Activated T-cell treated with anti-CD3 and anti-CD28 coated beads, Interleukin-2, amount 50 U/mL, for 72 hours (primary cell): ENCODE data around the gene PRKD1. TPM values are rescaled to one million over a fixed set of nuclear protein-coding genes. Genes with fewer than 3 reads are reported as not detected.

Experiments
- ATAC-seq, 2 donors: fragments of 150-1000 bp; cut with Tn5 transposase; replicated peaks in 1 of 2; 2 replicates each; pipeline ENCODE4 v1.10.0; 2021; ENCODE audit warnings: moderate library complexity in 2 of 2, mild to moderate bottlenecking in 1 of 2
- DNase-seq, 2 donors: peaks; one replicate each; pipeline ENCODE4 v3.0.0; 2021 to 2022; ENCODE audit warnings: mixed read lengths in 1 of 2
- H3K27ac Mint-ChIP-seq: one replicate; pipeline ENCODE4 v1.8.0; 2022; ENCODE audit warnings: mild to moderate bottlenecking, moderate library complexity, mixed read lengths
- H3K27me3 Mint-ChIP-seq: one replicate; pipeline ENCODE4 v1.8.0; 2022; ENCODE audit warnings: low read depth, mixed read lengths
- H3K36me3 Mint-ChIP-seq, 2 donors: one replicate each; pipeline ENCODE4 v1.8.0; 2022; ENCODE audit warnings: mixed read lengths in 2 of 2, mild to moderate bottlenecking in 1 of 2; ENCODE audit not compliant: insufficient read depth in 2 of 2
- H3K4me1 Mint-ChIP-seq: one replicate; pipeline ENCODE4 v1.8.0; 2022; ENCODE audit warnings: low read depth, mixed read lengths
- H3K4me3 Mint-ChIP-seq, 2 donors: one replicate each; pipeline ENCODE4 v1.8.0; 2022; ENCODE audit warnings: mild to moderate bottlenecking in 2 of 2, mixed read lengths in 2 of 2, moderate library complexity in 2 of 2
- H3K9me3 Mint-ChIP-seq, 2 donors: one replicate each; pipeline ENCODE4 v1.8.0; 2022; ENCODE audit warnings: mixed read lengths in 2 of 2
- total RNA-seq, 2 donors: library from RNA; stranded (reverse); gene quantifications; one replicate each; pipeline ENCODE4 v1.2.3, GENCODE V29; 2022

PRKD1 gene
- total RNA-seq, 2 donors from 2014 or later, result not detected

GRCh38 chr14:29757188-29757680 is 170.4 kb downstream of the PRKD1 start:
- Mint-ChIP-seq H3K27ac (no peak overlapping the region), H3K4me3 (no peak overlapping the region), H3K36me3 (no peaks in the 10 kb centered on the region), H3K27me3 (no peaks in the 10 kb centered on the region), H3K9me3 (peaks cover 7 to 12% of the 10 kb centered on the region in 2 donors), H3K4me1 (no peaks in the 10 kb centered on the region)
- DNase-seq (no peak), ATAC-seq (no peak)

GRCh38 chr14:29756019-29756385 is 171.6 kb downstream of the PRKD1 start:
- ATAC-seq (no peak), DNase-seq (no peak)
- Mint-ChIP-seq H3K4me1 (no peaks in the 10 kb centered on the region), H3K9me3 (peaks cover 11 to 13% of the 10 kb centered on the region in 2 donors), H3K27me3 (no peaks in the 10 kb centered on the region), H3K4me3 (no peak overlapping the region), H3K36me3 (no peaks in the 10 kb centered on the region), H3K27ac (no peak overlapping the region)

- H3K4me1 Mint-ChIP-seq, result no peaks in the 10 kb centered on the region
- ATAC-seq (no peak), DNase-seq (no peak)
- H3K4me3 Mint-ChIP-seq, result no peak overlapping the region
- H3K27me3 Mint-ChIP-seq, result no peaks in the 10 kb centered on the region
- no peak overlapping the region for H3K27ac Mint-ChIP-seq
- peaks cover 11 to 13% of the 10 kb centered on the region in 2 donors for H3K9me3 Mint-ChIP-seq
- H3K36me3 Mint-ChIP-seq, result no peaks in the 10 kb centered on the region
Measured at GRCh38 chr14:29755311-29756018, 172.2 kb downstream of the PRKD1 start.

- H3K9me3 Mint-ChIP-seq, result peaks cover 11% of the 10 kb centered on the region in 2 donors
- H3K27me3 Mint-ChIP-seq, result no peaks in the 10 kb centered on the region
- H3K4me1 Mint-ChIP-seq, result no peaks in the 10 kb centered on the region
Measured at GRCh38 chr14:29754134-29754533, 173.5 kb downstream of the PRKD1 start.

GRCh38 chr14:29752221-29752923 is 175.3 kb downstream of the PRKD1 start:
- DNase-seq, result no peak
- no peaks in the 10 kb centered on the region for H3K4me1 Mint-ChIP-seq
- H3K27ac Mint-ChIP-seq, result no peak overlapping the region
- no peak for ATAC-seq
- no peaks in the 10 kb centered on the region for H3K27me3 Mint-ChIP-seq
- no peaks in the 10 kb centered on the region for H3K36me3 Mint-ChIP-seq
- H3K9me3 Mint-ChIP-seq, result peaks cover 5 to 9% of the 10 kb centered on the region in 2 donors
- H3K4me3 Mint-ChIP-seq, result no peak overlapping the region

More at GRCh38 chr14:29754134-29754533, 173.5 kb downstream of the PRKD1 start:
- Mint-ChIP-seq H3K4me3 (no peak overlapping the region), H3K36me3 (no peaks in the 10 kb centered on the region), H3K27ac (no peak overlapping the region)
- ATAC-seq (no peak), DNase-seq (no peak)

- no peak overlapping the region for H3K27ac Mint-ChIP-seq
- no peaks in the 10 kb centered on the region for H3K27me3 Mint-ChIP-seq
- DNase-seq (no peak), ATAC-seq (no peak)
- peaks cover 2% of the 10 kb centered on the region in 2 donors for H3K36me3 Mint-ChIP-seq
- no peaks in the 10 kb centered on the region for H3K4me1 Mint-ChIP-seq
- no peak overlapping the region for H3K4me3 Mint-ChIP-seq
- peaks cover 7 to 9% of the 10 kb centered on the region in 2 donors for H3K9me3 Mint-ChIP-seq
Measured at GRCh38 chr14:29749829-29750228, 177.8 kb downstream of the PRKD1 start.

- ATAC-seq (no peak), DNase-seq (no peak)
- Mint-ChIP-seq H3K4me3 (no peak overlapping the region), H3K27me3 (no peaks in the 10 kb centered on the region), H3K27ac (no peak overlapping the region), H3K4me1 (no peaks in the 10 kb centered on the region), H3K36me3 (peaks cover 2% of the 10 kb centered on the region in 2 donors), H3K9me3 (peaks cover 9% of the 10 kb centered on the region in 2 donors)
Measured at GRCh38 chr14:29749327-29749726, 178.3 kb downstream of the PRKD1 start.

GRCh38 chr14:29745863-29746262 is 181.8 kb downstream of the PRKD1 start:
- DNase-seq (no peak), ATAC-seq (no peak)
- Mint-ChIP-seq H3K4me1 (no peaks in the 10 kb centered on the region), H3K9me3 (peaks cover 11 to 14% of the 10 kb centered on the region in 2 donors), H3K27ac (no peak overlapping the region), H3K27me3 (no peaks in the 10 kb centered on the region), H3K36me3 (peaks cover 2% of the 10 kb centered on the region in 2 donors), H3K4me3 (no peak overlapping the region)

- DNase-seq (no peak), ATAC-seq (no peak)
- Mint-ChIP-seq H3K9me3 (peaks cover 11 to 16% of the 10 kb centered on the region in 2 donors), H3K4me3 (no peak overlapping the region), H3K27me3 (no peaks in the 10 kb centered on the region), H3K4me1 (no peaks in the 10 kb centered on the region), H3K36me3 (peaks cover 2% of the 10 kb centered on the region in 2 donors), H3K27ac (no peak overlapping the region)
Measured at GRCh38 chr14:29743531-29743930, 184.1 kb downstream of the PRKD1 start.

- no peak overlapping the region for H3K27ac Mint-ChIP-seq
- H3K9me3 Mint-ChIP-seq, result peaks cover 11 to 18% of the 10 kb centered on the region in 2 donors
- H3K4me3 Mint-ChIP-seq, result no peak overlapping the region
- H3K27me3 Mint-ChIP-seq, result no peaks in the 10 kb centered on the region
- ATAC-seq (no peak), DNase-seq (no peak)
- no peaks in the 10 kb centered on the region for H3K4me1 Mint-ChIP-seq
- H3K36me3 Mint-ChIP-seq, result peaks cover 2% of the 10 kb centered on the region in 2 donors
Measured at GRCh38 chr14:29741909-29742401, 185.7 kb downstream of the PRKD1 start.

GRCh38 chr14:29740491-29740890 is 187.2 kb downstream of the PRKD1 start:
- ATAC-seq (no peak), DNase-seq (no peak)
- no peak overlapping the region for H3K4me3 Mint-ChIP-seq
- H3K36me3 Mint-ChIP-seq, result peaks cover 2% of the 10 kb centered on the region in 2 donors
- no peak overlapping the region for H3K27ac Mint-ChIP-seq
- no peaks in the 10 kb centered on the region for H3K4me1 Mint-ChIP-seq
- no peaks in the 10 kb centered on the region for H3K27me3 Mint-ChIP-seq
- H3K9me3 Mint-ChIP-seq, result peaks cover 11 to 13% of the 10 kb centered on the region in 2 donors

GRCh38 chr14:29738950-29739349 is 188.7 kb downstream of the PRKD1 start:
- Mint-ChIP-seq H3K9me3 (peaks cover 3 to 8% of the 10 kb centered on the region in 2 donors), H3K27me3 (no peaks in the 10 kb centered on the region), H3K27ac (no peak overlapping the region), H3K4me3 (no peak overlapping the region), H3K36me3 (no peaks in the 10 kb centered on the region), H3K4me1 (no peaks in the 10 kb centered on the region)
- ATAC-seq (no peak), DNase-seq (no peak)

- peaks cover 0 to 8% of the 10 kb centered on the region in 2 donors for H3K9me3 Mint-ChIP-seq
- no peaks in the 10 kb centered on the region for H3K27me3 Mint-ChIP-seq
Measured at GRCh38 chr14:29738056-29738455, 189.6 kb downstream of the PRKD1 start.

More at GRCh38 chr14:29738056-29738455, 189.6 kb downstream of the PRKD1 start:
- ATAC-seq (no peak), DNase-seq (no peak)
- no peaks in the 10 kb centered on the region for H3K4me1 Mint-ChIP-seq
- H3K36me3 Mint-ChIP-seq, result no peaks in the 10 kb centered on the region
- no peak overlapping the region for H3K4me3 Mint-ChIP-seq
- H3K27ac Mint-ChIP-seq, result no peak overlapping the region
